HG03175 (cell line): ENCODE results near the gene P3H2.
"Not testable (repeated sequence)": the region's sequence is repeated elsewhere in the genome, so short reads cannot be mapped to it uniquely, and the experiment has no call there.

ENCODE experiments used
- ATAC-seq: cut with Tn5 transposase; IDR thresholded peaks from one replicate; pipeline ENCODE4 v1.9.1; 2021; ENCODE audit warnings: mild to moderate bottlenecking, moderate library complexity; ENCODE audit not compliant: unreplicated experiment

P3H2 gene

GRCh38 chr3:189990826-189991225 lies 129.9 kb downstream of the P3H2 start:
- no peak for ATAC-seq

GRCh38 chr3:189988854-189989253 lies 131.8 kb downstream of the P3H2 start:
- no peak for ATAC-seq

- ATAC-seq = no peak
These were observed 132.4 kb downstream of the P3H2 start for GRCh38 chr3:189988322-189988721.

GRCh38 chr3:189985948-189986347 lies 134.7 kb downstream of the P3H2 start:
- ATAC-seq = no peak

GRCh38 chr3:189983612-189984011 lies 137.1 kb downstream of the P3H2 start:
- ATAC-seq = no peak

GRCh38 chr3:189982321-189982945 lies 138.3 kb downstream of the P3H2 start:
- ATAC-seq = no peak

GRCh38 chr3:189981668-189982067 lies 139.0 kb downstream of the P3H2 start:
- no peak for ATAC-seq

GRCh38 chr3:189978753-189979152 lies 141.9 kb downstream of the P3H2 start:
- no peak for ATAC-seq

GRCh38 chr3:189977174-189977573 lies 143.5 kb downstream of the P3H2 start:
- ATAC-seq = no peak

GRCh38 chr3:189975391-189975990 lies 145.2 kb downstream of the P3H2 start:
- ATAC-seq = no peak

- ATAC-seq = no peak
These were observed 146.3 kb downstream of the P3H2 start for GRCh38 chr3:189974359-189974758.

- ATAC-seq = peak; percentile 82
These were observed 153.3 kb downstream of the P3H2 start for GRCh38 chr3:189967254-189967865.

GRCh38 chr3:189966843-189967242 lies 153.9 kb downstream of the P3H2 start:
- peak; percentile 62 for ATAC-seq

GRCh38 chr3:189964623-189965332 lies 155.9 kb downstream of the P3H2 start:
- no peak for ATAC-seq

GRCh38 chr3:189962466-189962865 lies 158.2 kb downstream of the P3H2 start:
- no peak for ATAC-seq

GRCh38 chr3:189961522-189962161 lies 159.1 kb downstream of the P3H2 start:
- ATAC-seq = peak; percentile 88

- not testable (repeated sequence) for ATAC-seq
These were observed 159.6 kb downstream of the P3H2 start for GRCh38 chr3:189961086-189961485.

GRCh38 chr3:189954733-189955665 lies 165.7 kb downstream of the P3H2 start:
- ATAC-seq = no peak

- no peak for ATAC-seq
These were observed 167.1 kb downstream of the P3H2 start for GRCh38 chr3:189953551-189953950.

- no peak for ATAC-seq
These were observed 168.4 kb downstream of the P3H2 start for GRCh38 chr3:189952272-189952671.
